ENCODE data around the gene CDKAL1. TPM values are rescaled to one million over a fixed set of nuclear protein-coding genes. Genes with fewer than 3 reads are reported as not detected.
A peak's percentile ranks its signal among the peaks of the same experiment; 100 is the strongest.

The CDKAL1 gene
- total and polyA plus RNA-seq, 2 experiments from 2014 or later: 12.2 to 13.7 TPM

- no peaks in the 10 kb centered on the region for H3K27me3 ChIP-seq
- H3K9me3 ChIP-seq (ENCODE audit: low read depth): no peaks in the 10 kb centered on the region
- H3K4me3 ChIP-seq: no peak overlapping the region
- no peaks in the 10 kb centered on the region for H3K36me3 ChIP-seq
- no peak for DNase-seq (ENCODE audit: low read depth in 1 of 2, low spot score in 1 of 2)
- H3K4me1 ChIP-seq (ENCODE audit: low read depth): peaks cover 15% of the 10 kb centered on the region
- no peak overlapping the region for H3K27ac ChIP-seq
- no peak for TF ChIP-seq CTCF (IDR thresholded peaks at IDR 0.05; ENCODE audit: low read depth, low read length)
Measured at GRCh38 chr6:21163838-21164180, 629.6 kb downstream of the CDKAL1 start.

GRCh38 chr6:21164768-21165326 lies 630.6 kb downstream of the CDKAL1 start:
- TF ChIP-seq CTCF (IDR thresholded peaks at IDR 0.05; ENCODE audit: low read depth, low read length): no peak
- no peak overlapping the region for H3K27ac ChIP-seq
- H3K36me3 ChIP-seq: no peaks in the 10 kb centered on the region
- no peak for DNase-seq (ENCODE audit: low read depth in 1 of 2, low spot score in 1 of 2)
- no peak overlapping the region for H3K4me3 ChIP-seq
- no peaks in the 10 kb centered on the region for H3K27me3 ChIP-seq
- no peaks in the 10 kb centered on the region for H3K9me3 ChIP-seq (ENCODE audit: low read depth)
- peaks cover 15% of the 10 kb centered on the region for H3K4me1 ChIP-seq (ENCODE audit: low read depth)

- TF ChIP-seq CTCF (IDR thresholded peaks at IDR 0.05; ENCODE audit: low read depth, low read length): no peak
- Histone ChIP-seq H3K4me3 (no peak overlapping the region), H3K27me3 (no peaks in the 10 kb centered on the region), H3K4me1 (ENCODE audit: low read depth) (peaks cover 15% of the 10 kb centered on the region), H3K9me3 (ENCODE audit: low read depth) (no peaks in the 10 kb centered on the region), H3K27ac (no peak overlapping the region), H3K36me3 (no peaks in the 10 kb centered on the region)
- DNase-seq (ENCODE audit: low read depth in 1 of 2, low spot score in 1 of 2): no peak
Measured at GRCh38 chr6:21166754-21167153, 632.5 kb downstream of the CDKAL1 start.

- Histone ChIP-seq H3K9me3 (ENCODE audit: low read depth) (no peaks in the 10 kb centered on the region), H3K4me3 (no peak overlapping the region), H3K27ac (no peak overlapping the region), H3K27me3 (no peaks in the 10 kb centered on the region), H3K36me3 (no peaks in the 10 kb centered on the region), H3K4me1 (ENCODE audit: low read depth) (peaks cover 15% of the 10 kb centered on the region)
- DNase-seq (ENCODE audit: low read depth in 1 of 2, low spot score in 1 of 2): no peak
- TF ChIP-seq CTCF (IDR thresholded peaks at IDR 0.05; ENCODE audit: low read depth, low read length): no peak
Measured at GRCh38 chr6:21167790-21168189, 633.5 kb downstream of the CDKAL1 start.

GRCh38 chr6:21171801-21172200 lies 637.5 kb downstream of the CDKAL1 start:
- no peak overlapping the region for H3K27ac ChIP-seq
- DNase-seq (ENCODE audit: low read depth in 1 of 2, low spot score in 1 of 2): peak in 1 of 2 donors; percentile 36
- H3K4me3 ChIP-seq: no peak overlapping the region
- no peaks in the 10 kb centered on the region for H3K27me3 ChIP-seq
- no peaks in the 10 kb centered on the region for H3K9me3 ChIP-seq (ENCODE audit: low read depth)
- H3K36me3 ChIP-seq: no peaks in the 10 kb centered on the region
- no peak for TF ChIP-seq CTCF (IDR thresholded peaks at IDR 0.05; ENCODE audit: low read depth, low read length)
- peaks cover 12% of the 10 kb centered on the region for H3K4me1 ChIP-seq (ENCODE audit: low read depth)

GRCh38 chr6:21173031-21173430 lies 638.8 kb downstream of the CDKAL1 start:
- Histone ChIP-seq H3K27me3 (no peaks in the 10 kb centered on the region), H3K4me1 (ENCODE audit: low read depth) (no peaks in the 10 kb centered on the region), H3K36me3 (no peaks in the 10 kb centered on the region), H3K9me3 (ENCODE audit: low read depth) (no peaks in the 10 kb centered on the region), H3K27ac (no peak overlapping the region), H3K4me3 (no peak overlapping the region)
- DNase-seq (ENCODE audit: low read depth in 1 of 2, low spot score in 1 of 2): no peak
- no peak for TF ChIP-seq CTCF (IDR thresholded peaks at IDR 0.05; ENCODE audit: low read depth, low read length)

Measured in cardiac muscle cell (in vitro differentiated cells and primary cell).